ENCODE measurements around the gene PTPRK. TPM values are rescaled to one million over a fixed set of nuclear protein-coding genes. Genes with fewer than 3 reads are reported as not detected.

The PTPRK gene
- total and polyA plus RNA-seq, 2 of the 8 experiments (the other 6 are each of a cell fraction or from before 2014, with no cell fraction given): 11.4 to 47.3 TPM

DNA sequence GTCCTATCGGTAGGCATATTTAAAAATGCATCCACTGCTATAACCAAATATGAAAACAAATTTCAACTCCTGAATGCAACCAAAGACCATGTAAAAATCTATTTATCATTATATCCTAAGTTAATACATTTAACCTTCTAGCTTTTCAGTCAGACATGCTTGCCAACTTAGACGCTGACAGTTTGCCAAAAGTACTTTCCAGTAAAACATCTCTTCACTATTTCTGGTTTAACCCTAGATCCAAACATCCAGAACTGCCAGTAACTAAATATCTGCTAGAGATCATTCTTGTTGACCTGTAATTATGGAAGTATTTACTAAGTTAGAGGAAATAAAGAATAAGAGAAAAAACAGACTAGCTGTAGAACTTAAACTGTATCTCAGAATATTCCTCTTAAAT, 409.3 kb downstream of the PTPRK start (continued):
- TF ChIP-seq CHD7 (IDR thresholded peaks at IDR 0.05; ENCODE audit: insufficient replicate concordance, low read length) (no peak), GABPA (IDR thresholded peaks at IDR 0.05; ENCODE audit: borderline replicate concordance, insufficient read depth, low read length) (no peak), CREB1 (IDR thresholded peaks at IDR 0.05) (no peak), EP300 (IDR thresholded peaks at IDR 0.05; ENCODE audit: borderline replicate concordance in 1 of 2, low read depth in 2 of 2, low read length in 2 of 2) (no peak), CBX8 (IDR thresholded peaks at IDR 0.05; ENCODE audit: borderline replicate concordance, low read depth, low read length) (no peak), HDAC2 (IDR thresholded peaks at IDR 0.05; ENCODE audit: borderline replicate concordance in 1 of 2, low read depth in 2 of 2, low read length in 2 of 2) (no peak), CHD1 (IDR thresholded peaks at IDR 0.05; ENCODE audit: low read depth, low read length) (no peak), MAFK (IDR thresholded peaks at IDR 0.05; ENCODE audit: low read depth, low read length) (no peak)
